ENCODE results near the gene DND1. TPM values are rescaled to one million over a fixed set of nuclear protein-coding genes. Genes with fewer than 3 reads are reported as not detected.
"Not testable (repeated sequence)": the region's sequence is repeated elsewhere in the genome, so short reads cannot be mapped to it uniquely, and the experiment has no call there.

The DND1 gene
- polyA plus RNA-seq (2013, experiment 1 of 2): 0.82 TPM
- 0.68 TPM for polyA plus RNA-seq (2013, experiment 2 of 2)

GRCh38 chr5:140673187-140673976 lies at the start of gene DND1:
Gene DND1 (minus strand): TSS chr5:140673576. CDS start chr5:140673542, 34 bp downstream.
- H3K4me2 ChIP-seq (ENCODE audit: insufficient read depth, low read length, poor library complexity, severe bottlenecking): peak within 1 kb of the TSS; percentile 15
- no peak within 1 kb of the TSS for H4K91ac ChIP-seq (ENCODE audit: low read depth, low read length, poor library complexity)
- no peak for DNase-seq (ENCODE audit: low spot score)
- no peak within 1 kb of the TSS for H3K4ac ChIP-seq (ENCODE audit: low read length)
- H3K27me3 ChIP-seq (ENCODE audit: control insufficient read depth in 3 of 3, insufficient read depth in 3 of 3, low read depth in 1 of 3, low read length in 3 of 3): no peaks in the 10 kb centered on the region
- H3K18ac ChIP-seq (ENCODE audit: low read length): no peak within 1 kb of the TSS
- no peak within 1 kb of the TSS for H2AK5ac ChIP-seq (ENCODE audit: low read depth, low read length)
- no peak within 1 kb of the TSS for H2BK12ac ChIP-seq (ENCODE audit: low read length)
- H3K27ac ChIP-seq (replicated peaks; ENCODE audit: low read length): no peak within 1 kb of the TSS
- no peak within 1 kb of the TSS for H2AFZ ChIP-seq (ENCODE audit: low read length)
- no peaks in the 10 kb centered on the region for H3K79me1 ChIP-seq (ENCODE audit: low read depth, low read length)
- H3K14ac ChIP-seq (ENCODE audit: low read length): no peak within 1 kb of the TSS
- H3K4me3 ChIP-seq (ENCODE audit: low read length in 2 of 2): peak within 1 kb of the TSS in 1 of 2 donors; percentile 25
- H4K8ac ChIP-seq (ENCODE audit: low read depth, low read length): no peak within 1 kb of the TSS
- no peak within 1 kb of the TSS for H3K23ac ChIP-seq (ENCODE audit: low read depth, low read length, poor library complexity)
- WGBS, 2 donors (ENCODE audit: extremely low coverage in 2 of 2, insufficient read length in 2 of 2, insufficient replicate concordance in 1 of 2): no CpG with 5 or more reads among the region's 45 CpGs
- H3K9ac ChIP-seq (ENCODE audit: low read depth, low read length, poor library complexity): no peak within 1 kb of the TSS
- no peak within 1 kb of the TSS for H2BK120ac ChIP-seq (ENCODE audit: low read depth, low read length)
- no peaks in the 10 kb centered on the region for H3K4me1 ChIP-seq (ENCODE audit: control insufficient read depth in 2 of 2, insufficient read depth in 1 of 2, low read depth in 1 of 2, low read length in 2 of 2)
- H3K36me3 ChIP-seq (replicated peaks in 1 of 2; ENCODE audit: control insufficient read depth in 2 of 2, insufficient read depth in 2 of 2, low read length in 2 of 2): peaks cover 53 to 92% of the 10 kb centered on the region in 2 donors
- peak within 1 kb of the TSS; percentile 43 for H2BK5ac ChIP-seq (ENCODE audit: low read length)
- no peak within 1 kb of the TSS for H2BK15ac ChIP-seq (ENCODE audit: low read length)
- H3K9me3 ChIP-seq (replicated peaks in 1 of 2; ENCODE audit: control insufficient read depth in 2 of 2, insufficient read depth in 1 of 2, low read depth in 1 of 2, low read length in 2 of 2): no peaks in the 10 kb centered on the region

- no CpG with 5 or more reads among the region's 5 CpGs for WGBS, 2 donors (ENCODE audit: extremely low coverage in 2 of 2, insufficient read length in 2 of 2, insufficient replicate concordance in 1 of 2)
- H3K4me3 ChIP-seq (ENCODE audit: low read length in 2 of 2); H2BK5ac ChIP-seq (ENCODE audit: low read length); H4K8ac ChIP-seq (ENCODE audit: low read depth, low read length); H2BK12ac ChIP-seq (ENCODE audit: low read length); H3K4ac ChIP-seq (ENCODE audit: low read length); H3K4me1 ChIP-seq (ENCODE audit: control insufficient read depth in 2 of 2, insufficient read depth in 1 of 2, low read depth in 1 of 2, low read length in 2 of 2); H3K36me3 ChIP-seq (replicated peaks in 1 of 2; ENCODE audit: control insufficient read depth in 2 of 2, insufficient read depth in 2 of 2, low read length in 2 of 2); H3K9me3 ChIP-seq (replicated peaks in 1 of 2; ENCODE audit: control insufficient read depth in 2 of 2, insufficient read depth in 1 of 2, low read depth in 1 of 2, low read length in 2 of 2); H4K91ac ChIP-seq (ENCODE audit: low read depth, low read length, poor library complexity); H2BK120ac ChIP-seq (ENCODE audit: low read depth, low read length); DNase-seq (ENCODE audit: low spot score); H3K27ac ChIP-seq (replicated peaks; ENCODE audit: low read length); H3K18ac ChIP-seq (ENCODE audit: low read length); H3K23ac ChIP-seq (ENCODE audit: low read depth, low read length, poor library complexity); H3K4me2 ChIP-seq (ENCODE audit: insufficient read depth, low read length, poor library complexity, severe bottlenecking); H2AFZ ChIP-seq (ENCODE audit: low read length); H2AK5ac ChIP-seq (ENCODE audit: low read depth, low read length); H3K9ac ChIP-seq (ENCODE audit: low read depth, low read length, poor library complexity); H2BK15ac ChIP-seq (ENCODE audit: low read length); H3K79me1 ChIP-seq (ENCODE audit: low read depth, low read length); H3K14ac ChIP-seq (ENCODE audit: low read length); H3K27me3 ChIP-seq (ENCODE audit: control insufficient read depth in 3 of 3, insufficient read depth in 3 of 3, low read depth in 1 of 3, low read length in 3 of 3): not testable (repeated sequence)
Measured at GRCh38 chr5:140721395-140721794, 48.0 kb upstream of the DND1 start.

- not testable (repeated sequence) for H2AFZ ChIP-seq (ENCODE audit: low read length); H4K91ac ChIP-seq (ENCODE audit: low read depth, low read length, poor library complexity); H3K9ac ChIP-seq (ENCODE audit: low read depth, low read length, poor library complexity); H3K4ac ChIP-seq (ENCODE audit: low read length); H3K14ac ChIP-seq (ENCODE audit: low read length); H4K8ac ChIP-seq (ENCODE audit: low read depth, low read length); H2BK5ac ChIP-seq (ENCODE audit: low read length); H3K4me3 ChIP-seq (ENCODE audit: low read length in 2 of 2); H3K4me2 ChIP-seq (ENCODE audit: insufficient read depth, low read length, poor library complexity, severe bottlenecking); DNase-seq (ENCODE audit: low spot score); H3K36me3 ChIP-seq (replicated peaks in 1 of 2; ENCODE audit: control insufficient read depth in 2 of 2, insufficient read depth in 2 of 2, low read length in 2 of 2); H3K18ac ChIP-seq (ENCODE audit: low read length); H3K9me3 ChIP-seq (replicated peaks in 1 of 2; ENCODE audit: control insufficient read depth in 2 of 2, insufficient read depth in 1 of 2, low read depth in 1 of 2, low read length in 2 of 2); H2BK12ac ChIP-seq (ENCODE audit: low read length); H3K4me1 ChIP-seq (ENCODE audit: control insufficient read depth in 2 of 2, insufficient read depth in 1 of 2, low read depth in 1 of 2, low read length in 2 of 2); H2BK15ac ChIP-seq (ENCODE audit: low read length); H2AK5ac ChIP-seq (ENCODE audit: low read depth, low read length); H3K79me1 ChIP-seq (ENCODE audit: low read depth, low read length); H2BK120ac ChIP-seq (ENCODE audit: low read depth, low read length); H3K23ac ChIP-seq (ENCODE audit: low read depth, low read length, poor library complexity); H3K27ac ChIP-seq (replicated peaks; ENCODE audit: low read length); H3K27me3 ChIP-seq (ENCODE audit: control insufficient read depth in 3 of 3, insufficient read depth in 3 of 3, low read depth in 1 of 3, low read length in 3 of 3)
- no CpG with 5 or more reads among the region's 6 CpGs for whole genome bisulfite sequencing, 2 donors (ENCODE audit: extremely low coverage in 2 of 2, insufficient read length in 2 of 2, insufficient replicate concordance in 1 of 2)
Measured at GRCh38 chr5:140720738-140721137, 47.4 kb upstream of the DND1 start.

GRCh38 chr5:140718266-140718592 lies 44.9 kb upstream of the DND1 start:
- no peak overlapping the region for H2BK120ac ChIP-seq (ENCODE audit: low read depth, low read length)
- H3K27me3 ChIP-seq (ENCODE audit: control insufficient read depth in 3 of 3, insufficient read depth in 3 of 3, low read depth in 1 of 3, low read length in 3 of 3): no peaks in the 10 kb centered on the region
- H4K8ac ChIP-seq (ENCODE audit: low read depth, low read length): no peak overlapping the region
- H3K4ac ChIP-seq (ENCODE audit: low read length): no peak overlapping the region
- no peak overlapping the region for H3K4me3 ChIP-seq (ENCODE audit: low read length in 2 of 2)
- H3K79me1 ChIP-seq (ENCODE audit: low read depth, low read length): peaks cover 2% of the 10 kb centered on the region
- H2AK5ac ChIP-seq (ENCODE audit: low read depth, low read length): no peak overlapping the region
- H3K36me3 ChIP-seq (replicated peaks in 1 of 2; ENCODE audit: control insufficient read depth in 2 of 2, insufficient read depth in 2 of 2, low read length in 2 of 2): no peaks in the 10 kb centered on the region
- no peak overlapping the region for H3K23ac ChIP-seq (ENCODE audit: low read depth, low read length, poor library complexity)
- H3K27ac ChIP-seq (replicated peaks; ENCODE audit: low read length): no peak overlapping the region
- H3K18ac ChIP-seq (ENCODE audit: low read length): no peak overlapping the region
- no peak overlapping the region for H3K4me2 ChIP-seq (ENCODE audit: insufficient read depth, low read length, poor library complexity, severe bottlenecking)
- H4K91ac ChIP-seq (ENCODE audit: low read depth, low read length, poor library complexity): no peak overlapping the region
- DNase-seq (ENCODE audit: low spot score): no peak
- H2BK15ac ChIP-seq (ENCODE audit: low read length): no peak overlapping the region
- no peak overlapping the region for H3K9ac ChIP-seq (ENCODE audit: low read depth, low read length, poor library complexity)
- H2AFZ ChIP-seq (ENCODE audit: low read length): no peak overlapping the region
- no peak overlapping the region for H2BK12ac ChIP-seq (ENCODE audit: low read length)
- H3K14ac ChIP-seq (ENCODE audit: low read length): no peak overlapping the region
- no CpG with 5 or more reads among the region's 7 CpGs for WGBS, 2 donors (ENCODE audit: extremely low coverage in 2 of 2, insufficient read length in 2 of 2, insufficient replicate concordance in 1 of 2)
- H3K4me1 ChIP-seq (ENCODE audit: control insufficient read depth in 2 of 2, insufficient read depth in 1 of 2, low read depth in 1 of 2, low read length in 2 of 2): no peaks in the 10 kb centered on the region
- no peaks in the 10 kb centered on the region for H3K9me3 ChIP-seq (replicated peaks in 1 of 2; ENCODE audit: control insufficient read depth in 2 of 2, insufficient read depth in 1 of 2, low read depth in 1 of 2, low read length in 2 of 2)
- no peak overlapping the region for H2BK5ac ChIP-seq (ENCODE audit: low read length)

All from neuronal stem cell (in vitro differentiated cells).